Skin epidermis (tissue), 12 donors: ENCODE results near the gene WDR37.
"Not testable (repeated sequence)": the region's sequence is repeated elsewhere in the genome, so short reads cannot be mapped to it uniquely, and the experiment has no call there.

ENCODE experiments used
- H3K27ac ChIP-seq, 21 experiments: fragments of 200-600 bp; sonication (generic) in 11 of 21; one replicate each; pipeline ENCODE4 v1.5.0; 2020; ENCODE audit warnings: mild to moderate bottlenecking in 3 of 21, inconsistent platforms in 2 of 21, moderate library complexity in 2 of 21
- H3K4me3 ChIP-seq, 7 experiments: fragments of 200-600 bp; sonication (generic) in 2 of 7; one replicate each; pipeline ENCODE4 v1.5.0; 2020; ENCODE audit warnings: inconsistent platforms in 2 of 7, mild to moderate bottlenecking in 2 of 7, moderate library complexity in 1 of 7

Gene WDR37

DNA sequence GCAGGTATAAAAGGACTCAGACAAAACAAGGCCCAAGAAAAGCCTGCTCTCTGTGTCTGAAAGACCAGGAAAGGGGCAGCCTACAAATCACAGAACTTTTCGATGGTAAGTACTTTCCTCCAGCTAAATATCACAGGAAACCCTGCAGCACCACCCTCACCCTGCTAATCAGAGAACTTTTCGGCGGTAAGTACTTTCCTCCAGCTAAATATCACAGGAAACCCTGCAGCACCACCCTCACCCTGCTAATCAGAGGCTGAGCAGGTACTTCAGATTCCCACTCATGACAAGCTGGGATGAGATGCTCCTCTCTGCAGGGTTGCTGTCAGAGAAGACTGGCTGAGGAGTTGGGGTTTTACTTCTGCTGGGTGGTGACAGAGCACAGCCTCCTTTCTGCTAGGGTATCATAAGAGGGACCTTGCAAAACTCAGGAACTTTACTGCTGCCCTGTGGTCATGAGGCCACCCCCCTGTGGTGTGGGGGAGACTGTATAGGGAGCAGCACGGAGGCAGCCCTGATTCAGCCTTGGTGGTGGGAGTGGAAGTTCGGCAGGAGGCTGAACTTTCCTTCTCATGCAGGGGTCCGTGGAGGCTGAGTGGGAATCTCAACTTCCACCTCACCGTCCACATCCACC is 7.2 kb downstream of the WDR37 start:
- no peak overlapping the region for H3K4me3 ChIP-seq
- H3K27ac ChIP-seq: peak overlapping the region in 11 of 21 experiments; percentile 5 to 86 (median 64)

DNA sequence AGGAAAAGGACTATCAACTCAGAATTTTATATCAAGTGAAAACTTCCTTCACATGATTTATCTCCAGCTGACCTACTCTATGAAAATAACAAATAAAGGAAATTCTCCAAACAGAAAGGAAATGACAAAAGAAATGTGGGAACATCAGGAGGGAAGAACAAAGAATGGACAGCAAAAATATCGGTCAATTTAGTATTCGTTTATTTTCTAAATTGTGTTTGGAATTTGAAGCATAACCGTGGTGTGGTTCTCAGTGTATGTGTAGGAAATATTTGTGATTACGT is 8.7 kb downstream of the WDR37 start:
- Histone ChIP-seq H3K4me3 (no peak overlapping the region), H3K27ac (peak overlapping the region in 2 of 21 experiments; percentile 7 to 34)

- not testable (repeated sequence) for H3K27ac ChIP-seq, H3K4me3 ChIP-seq
These were observed 10.5 kb downstream of the WDR37 start for GRCh38 chr10:1066734-1067133.

GRCh38 chr10:1068380-1069361 is 12.5 kb downstream of the WDR37 start:
- Histone ChIP-seq H3K4me3 (no peak overlapping the region), H3K27ac (no peak overlapping the region)

- no peak overlapping the region for H3K4me3 ChIP-seq
- peak overlapping the region in 1 of 21 experiments; percentile 39 for H3K27ac ChIP-seq
These were observed 14.7 kb downstream of the WDR37 start for GRCh38 chr10:1070919-1071318.

DNA sequence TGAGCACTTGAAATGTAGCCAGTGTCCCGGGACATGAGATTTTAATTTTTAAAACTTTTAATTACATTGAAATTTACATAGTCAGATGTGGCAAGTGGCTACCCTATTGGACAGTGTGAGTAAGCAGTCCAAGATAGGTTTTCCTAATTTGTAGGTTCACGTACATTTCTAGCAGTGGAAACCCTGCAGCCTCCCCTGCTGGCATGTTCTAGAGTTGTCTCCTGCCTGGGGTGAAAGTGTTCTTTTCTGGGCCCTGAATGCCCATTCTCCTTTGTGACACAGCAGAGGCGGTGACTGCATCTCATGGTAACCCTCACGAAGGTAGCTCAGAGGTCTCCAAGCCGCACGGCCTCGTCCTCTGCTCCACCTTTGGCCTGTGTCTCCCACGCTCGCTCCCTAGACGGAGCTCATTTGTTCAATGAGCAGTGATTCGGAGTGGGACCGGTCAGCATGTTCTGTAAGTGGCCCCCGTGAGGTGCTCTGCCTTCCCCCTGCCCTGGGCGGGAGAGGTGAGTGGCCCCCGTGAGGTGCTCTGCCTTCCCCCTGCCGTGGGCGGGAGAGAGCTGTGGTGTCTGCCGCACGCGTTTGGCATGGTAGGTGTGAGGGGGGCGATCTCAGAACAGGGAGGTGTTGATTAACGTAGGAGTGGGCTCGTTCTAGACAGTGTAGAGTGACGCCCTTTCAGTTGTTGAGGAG is 18.0 kb downstream of the WDR37 start:
- H3K4me3 ChIP-seq: no peak overlapping the region
- H3K27ac ChIP-seq: no peak overlapping the region

DNA sequence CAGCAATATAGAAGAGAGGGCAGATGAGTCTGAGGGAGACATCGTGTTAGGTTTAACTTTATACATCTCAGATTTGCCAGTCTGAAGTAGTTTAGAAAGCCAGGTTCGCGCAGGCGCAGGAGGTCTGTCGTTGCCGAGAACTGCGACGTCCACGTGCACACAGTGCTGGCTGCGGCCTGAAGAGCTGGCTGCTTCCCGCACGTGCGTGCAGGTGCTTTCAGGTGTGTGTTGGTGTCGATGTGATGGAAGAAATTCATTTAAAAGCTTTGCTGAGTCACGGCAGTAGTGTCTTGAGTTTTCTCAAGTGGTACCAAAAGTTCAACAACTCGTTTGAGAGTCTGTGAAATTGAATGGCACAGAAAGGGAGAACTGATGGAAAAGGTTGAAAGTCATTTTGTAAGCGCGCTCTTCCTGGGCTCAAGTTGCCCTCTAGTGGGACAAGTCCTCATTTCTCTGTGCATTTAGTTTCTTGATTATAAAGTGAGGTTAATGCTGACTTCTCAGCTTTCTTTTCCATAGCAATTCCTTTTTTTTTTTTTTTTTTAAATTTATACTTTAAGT is 18.6 kb downstream of the WDR37 start:
- Histone ChIP-seq H3K27ac (no peak overlapping the region), H3K4me3 (no peak overlapping the region)

GRCh38 chr10:1078668-1079067 is 22.5 kb downstream of the WDR37 start:
- Histone ChIP-seq H3K4me3 (no peak overlapping the region), H3K27ac (no peak overlapping the region)

DNA sequence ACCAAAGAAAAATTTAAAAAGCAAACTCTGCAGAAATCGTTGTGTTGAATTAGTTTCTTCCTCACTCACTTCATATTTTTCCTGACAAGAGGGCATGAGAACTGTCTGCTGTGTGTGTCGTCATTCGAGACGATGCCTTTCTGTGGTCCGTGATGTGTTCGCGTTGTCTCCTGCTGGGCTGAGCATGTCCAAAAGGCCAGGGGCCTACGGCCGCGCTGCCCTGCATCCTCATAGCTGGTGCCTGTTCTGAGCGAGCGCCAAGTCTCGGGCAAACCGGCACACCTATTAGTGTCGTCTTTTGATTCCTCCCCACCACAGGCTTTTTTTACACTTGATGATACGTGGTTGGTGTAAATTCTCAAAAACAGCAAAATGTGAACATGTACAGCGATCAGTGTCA is 27.4 kb downstream of the WDR37 start:
- no peak overlapping the region for H3K4me3 ChIP-seq
- H3K27ac ChIP-seq: no peak overlapping the region

- no peak overlapping the region for H3K27ac ChIP-seq
- no peak overlapping the region for H3K4me3 ChIP-seq
These were observed 28.1 kb downstream of the WDR37 start for GRCh38 chr10:1084011-1084950.

DNA sequence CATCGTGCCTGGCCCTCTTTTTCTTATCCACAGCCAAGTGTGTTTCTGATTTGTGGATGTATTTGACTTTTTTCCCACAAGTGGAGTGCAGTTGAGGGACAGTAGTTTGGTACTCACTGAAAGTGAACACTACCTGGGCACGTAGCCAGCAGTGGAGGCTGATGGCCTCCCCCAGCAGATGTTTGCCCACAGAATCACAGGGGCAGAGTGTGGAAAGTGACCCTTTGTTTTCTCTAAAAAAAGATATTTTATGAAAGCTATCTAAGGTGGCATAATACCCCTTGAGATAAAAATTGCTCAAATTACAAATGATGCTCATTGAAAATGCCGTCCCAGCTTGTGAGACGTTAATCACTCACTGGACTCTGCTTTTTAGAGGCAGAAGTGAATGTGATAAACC is 29.1 kb downstream of the WDR37 start:
- H3K27ac ChIP-seq: no peak overlapping the region
- no peak overlapping the region for H3K4me3 ChIP-seq

- Histone ChIP-seq H3K4me3 (no peak overlapping the region), H3K27ac (no peak overlapping the region)
These were observed 30.6 kb downstream of the WDR37 start for GRCh38 chr10:1086787-1087186.

DNA sequence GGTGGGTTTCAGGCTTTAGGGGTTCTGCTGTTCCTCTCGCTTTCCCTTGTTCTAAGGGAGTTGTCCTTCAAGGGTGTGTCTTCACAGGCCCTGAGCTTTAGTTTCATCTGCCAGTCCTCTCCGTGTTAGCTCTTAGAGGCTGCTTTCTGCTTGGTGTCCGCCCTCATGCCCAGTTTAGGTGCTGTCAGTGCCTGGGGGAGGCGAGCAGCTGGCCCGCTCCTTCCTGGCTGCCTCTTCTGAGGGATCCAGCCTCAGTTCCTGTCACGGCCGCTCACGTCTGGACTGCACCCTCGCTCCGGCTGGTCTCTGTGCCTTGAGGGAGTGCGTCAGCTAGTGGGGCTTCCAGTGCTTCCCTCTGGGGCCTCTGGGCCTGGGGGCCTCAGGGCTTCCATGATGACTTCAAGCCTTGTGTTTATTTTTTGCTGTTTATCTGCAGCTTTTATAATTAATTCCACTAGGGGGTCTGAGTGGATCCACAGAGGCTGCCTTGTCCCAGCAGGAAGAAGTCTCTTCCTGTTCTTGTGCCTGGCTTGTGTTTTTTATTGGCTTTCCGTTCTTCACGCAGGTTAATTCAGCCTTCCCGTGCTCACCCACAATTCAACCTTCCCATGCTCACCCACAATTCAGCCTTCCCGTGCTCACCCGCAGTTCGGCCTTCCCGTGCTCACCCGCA is 33.0 kb downstream of the WDR37 start:
- Histone ChIP-seq H3K4me3 (no peak overlapping the region), H3K27ac (peak overlapping the region in 1 of 21 experiments; percentile 16)

DNA sequence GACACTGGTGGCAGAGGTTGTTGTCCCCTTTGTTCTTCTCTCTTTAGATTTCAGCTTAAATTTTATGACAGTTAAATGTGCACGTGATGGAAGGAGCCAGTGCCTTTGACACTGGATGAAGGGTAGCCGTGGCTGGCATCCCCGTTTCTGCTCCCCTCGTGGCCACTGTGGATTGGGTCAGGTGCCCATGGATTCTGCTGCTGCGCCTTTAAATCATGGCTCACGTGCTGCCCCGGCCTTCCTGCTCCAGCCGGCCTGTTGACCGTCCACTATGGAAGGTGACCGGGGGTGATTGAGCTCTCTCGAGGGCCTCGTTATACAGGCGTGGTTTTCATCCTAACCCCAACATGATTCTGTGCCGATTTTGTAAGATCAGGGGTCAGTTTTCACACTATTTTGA is 34.5 kb downstream of the WDR37 start:
- H3K4me3 ChIP-seq: no peak overlapping the region
- H3K27ac ChIP-seq: no peak overlapping the region

GRCh38 chr10:1093696-1094095 is 37.5 kb downstream of the WDR37 start:
- Histone ChIP-seq H3K4me3 (no peak overlapping the region), H3K27ac (no peak overlapping the region)

GRCh38 chr10:1094112-1095057 is 38.2 kb downstream of the WDR37 start:
- Histone ChIP-seq H3K27ac (no peak overlapping the region), H3K4me3 (no peak overlapping the region)

GRCh38 chr10:1095498-1095897 is 39.3 kb downstream of the WDR37 start:
- Histone ChIP-seq H3K27ac (no peak overlapping the region), H3K4me3 (no peak overlapping the region)
